Glomerular visceral epithelial cell (primary cell): Measurements from ENCODE around the gene ENOX1.

Experiments used
- DNase-seq: peaks from one replicate; pipeline ENCODE4 v3.0.0-alpha.2; 2016; ENCODE audit errors: extremely low spot score

ENOX1 gene

GRCh38 chr13:43388282-43389034 lies 398.3 kb downstream of the ENOX1 start:
- DNase-seq: peak; percentile 43

GRCh38 chr13:43387880-43388279 lies 398.9 kb downstream of the ENOX1 start:
- no peak for DNase-seq

- DNase-seq: no peak
Observed at GRCh38 chr13:43383498-43384165, 403.1 kb downstream of the ENOX1 start.

GRCh38 chr13:43379738-43380137 lies 407.0 kb downstream of the ENOX1 start:
- no peak for DNase-seq

- DNase-seq: peak; percentile 52
Observed at GRCh38 chr13:43377973-43378372, 408.8 kb downstream of the ENOX1 start.

- DNase-seq: no peak
Observed at GRCh38 chr13:43377149-43377548, 409.6 kb downstream of the ENOX1 start.

GRCh38 chr13:43376596-43376995 lies 410.2 kb downstream of the ENOX1 start:
- DNase-seq: no peak

GRCh38 chr13:43375797-43376465 lies 410.8 kb downstream of the ENOX1 start:
- no peak for DNase-seq

GRCh38 chr13:43374621-43375020 lies 412.2 kb downstream of the ENOX1 start:
- peak; percentile 41 for DNase-seq

- no peak for DNase-seq
Observed at GRCh38 chr13:43373400-43373799, 413.4 kb downstream of the ENOX1 start.

- no peak for DNase-seq
Observed at GRCh38 chr13:43370842-43371241, 415.9 kb downstream of the ENOX1 start.

GRCh38 chr13:43369319-43369718 lies 417.5 kb downstream of the ENOX1 start:
- DNase-seq: no peak

- no peak for DNase-seq
Observed at GRCh38 chr13:43368003-43368402, 418.8 kb downstream of the ENOX1 start.

- no peak for DNase-seq
Observed at GRCh38 chr13:43365039-43365344, 421.8 kb downstream of the ENOX1 start.

- peak; percentile 15 for DNase-seq
Observed at GRCh38 chr13:43364210-43365038, 422.3 kb downstream of the ENOX1 start.

GRCh38 chr13:43363156-43363953 lies 423.4 kb downstream of the ENOX1 start:
- DNase-seq: no peak

GRCh38 chr13:43362556-43362955 lies 424.2 kb downstream of the ENOX1 start:
- DNase-seq: no peak

GRCh38 chr13:43360892-43361610 lies 425.7 kb downstream of the ENOX1 start:
- DNase-seq: no peak

- DNase-seq: no peak
Observed at GRCh38 chr13:43360171-43360570, 426.6 kb downstream of the ENOX1 start.

GRCh38 chr13:43359536-43359935 lies 427.2 kb downstream of the ENOX1 start:
- no peak for DNase-seq

- no peak for DNase-seq
Observed at GRCh38 chr13:43357564-43357963, 429.2 kb downstream of the ENOX1 start.
